Rectal smooth muscle tissue (tissue), 1 donor: ENCODE results near the gene NRP2.
A peak's percentile ranks its signal among the peaks of the same experiment; 100 is the strongest.

Source experiments
- H3K27ac ChIP-seq: one replicate; pipeline ENCODE4 v1.7.0; 2013; ENCODE audit warnings: low read depth, low read length, inconsistent platforms
- H3K27me3 ChIP-seq: one replicate; pipeline ENCODE4 v1.7.0; 2013; ENCODE audit warnings: low read length; ENCODE audit not compliant: control insufficient read depth, insufficient read depth
- H3K36me3 ChIP-seq: one replicate; pipeline ENCODE4 v1.7.0; 2013; ENCODE audit warnings: low read length; ENCODE audit not compliant: control insufficient read depth, insufficient read depth
- H3K4me1 ChIP-seq: one replicate; pipeline ENCODE4 v1.7.0; 2013; ENCODE audit warnings: low read length; ENCODE audit not compliant: control insufficient read depth, insufficient read depth
- H3K4me3 ChIP-seq: one replicate; pipeline ENCODE4 v1.7.0; 2013; ENCODE audit warnings: low read length
- H3K9ac ChIP-seq: one replicate; pipeline ENCODE4 v1.7.0; 2013; ENCODE audit warnings: low read length

NRP2 gene

DNA sequence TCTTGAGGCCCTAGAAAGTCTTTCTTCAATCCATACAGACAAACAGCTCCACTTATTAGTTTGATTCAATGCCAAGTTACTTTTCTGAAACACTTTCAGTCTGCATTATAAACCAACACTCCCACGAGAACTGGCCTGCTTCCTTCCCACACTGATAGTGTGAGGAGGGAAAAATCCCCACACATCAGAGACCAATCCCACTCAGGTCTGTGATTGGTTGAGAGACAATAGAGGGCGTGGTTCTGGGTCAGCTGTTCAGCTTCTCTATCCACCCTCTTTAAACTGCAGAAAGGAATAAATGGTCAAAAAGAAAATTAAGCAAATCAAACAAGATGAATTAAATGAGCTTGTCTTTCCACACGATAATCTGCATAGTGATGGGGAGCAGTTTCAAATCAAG is 152.5 kb downstream of the NRP2 start:
- Histone ChIP-seq H3K27me3 (no peaks in the 10 kb centered on the region), H3K4me1 (peaks cover 23% of the 10 kb centered on the region), H3K9ac (no peak overlapping the region), H3K36me3 (no peaks in the 10 kb centered on the region), H3K27ac (peak overlapping the region; percentile 91), H3K4me3 (no peak overlapping the region)

GRCh38 chr2:205835251-205835791 is 153.0 kb downstream of the NRP2 start:
- Histone ChIP-seq H3K9ac (no peak overlapping the region), H3K4me3 (no peak overlapping the region), H3K27ac (peak overlapping the region; percentile 91), H3K27me3 (no peaks in the 10 kb centered on the region), H3K36me3 (no peaks in the 10 kb centered on the region), H3K4me1 (peaks cover 23% of the 10 kb centered on the region)

DNA sequence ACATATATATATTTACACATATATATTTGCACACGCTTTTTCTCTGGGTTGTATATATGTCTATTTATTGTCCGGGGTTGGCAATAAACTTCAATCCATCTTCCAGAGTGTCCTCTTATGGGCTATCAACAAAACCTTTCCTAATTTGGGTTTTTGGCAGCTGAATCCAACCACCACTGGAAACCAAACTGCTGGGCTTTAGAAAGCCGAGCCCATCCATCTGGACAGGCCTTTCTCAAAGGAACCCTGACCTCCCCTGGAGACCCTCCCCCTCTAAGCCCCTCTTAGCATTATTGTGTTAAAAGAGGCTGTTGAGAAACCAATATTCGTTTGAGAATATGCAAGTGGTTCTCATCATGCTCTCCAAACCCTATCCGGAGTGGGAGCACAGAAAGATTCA is 153.6 kb downstream of the NRP2 start:
- H3K27me3 ChIP-seq: no peaks in the 10 kb centered on the region
- H3K9ac ChIP-seq: no peak overlapping the region
- peaks cover 23% of the 10 kb centered on the region for H3K4me1 ChIP-seq
- H3K36me3 ChIP-seq: no peaks in the 10 kb centered on the region
- H3K4me3 ChIP-seq: no peak overlapping the region
- peak overlapping the region; percentile 91 for H3K27ac ChIP-seq

GRCh38 chr2:205836477-205837221 is 154.3 kb downstream of the NRP2 start:
- H3K27me3 ChIP-seq: no peaks in the 10 kb centered on the region
- H3K27ac ChIP-seq: peak overlapping the region; percentile 91
- H3K9ac ChIP-seq: no peak overlapping the region
- peaks cover 23% of the 10 kb centered on the region for H3K4me1 ChIP-seq
- no peaks in the 10 kb centered on the region for H3K36me3 ChIP-seq
- no peak overlapping the region for H3K4me3 ChIP-seq

GRCh38 chr2:205837663-205838062 is 155.4 kb downstream of the NRP2 start:
- no peaks in the 10 kb centered on the region for H3K36me3 ChIP-seq
- no peak overlapping the region for H3K9ac ChIP-seq
- no peak overlapping the region for H3K4me3 ChIP-seq
- H3K4me1 ChIP-seq: peaks cover 23% of the 10 kb centered on the region
- H3K27me3 ChIP-seq: no peaks in the 10 kb centered on the region
- peak overlapping the region; percentile 91 for H3K27ac ChIP-seq

DNA sequence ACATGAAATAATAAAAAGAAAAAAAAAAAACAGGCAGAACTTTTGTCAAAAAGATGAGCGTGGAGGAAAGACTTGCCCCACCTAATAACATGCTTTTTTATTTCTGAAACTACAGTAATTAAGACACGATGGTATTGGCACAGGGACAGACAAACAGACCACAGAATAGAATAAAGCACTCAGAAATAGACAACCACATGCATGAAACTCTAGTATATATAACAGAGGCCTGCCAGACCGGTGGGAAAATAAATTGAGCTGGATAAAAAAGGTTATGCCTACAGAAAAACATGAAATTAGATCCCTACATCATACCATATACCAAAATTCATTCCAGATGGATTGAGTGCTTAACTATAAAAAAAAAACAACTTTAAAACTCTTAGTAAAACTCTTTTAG is 163.1 kb downstream of the NRP2 start:
- Histone ChIP-seq H3K4me1 (no peaks in the 10 kb centered on the region), H3K36me3 (no peaks in the 10 kb centered on the region), H3K27me3 (no peaks in the 10 kb centered on the region), H3K4me3 (no peak overlapping the region), H3K9ac (no peak overlapping the region), H3K27ac (no peak overlapping the region)
